ENCODE results near the gene PTPRK.
A peak's percentile ranks its signal among the peaks of the same experiment; 100 is the strongest.
"Not testable (repeated sequence)": the region's sequence is repeated elsewhere in the genome, so short reads cannot be mapped to it uniquely, and the experiment has no call there.

PTPRK gene

GRCh38 chr6:128007658-128008057 is 512.7 kb downstream of the PTPRK start:
- DNase-seq (ENCODE audit: low spot score) = no peak

GRCh38 chr6:128005009-128005408 is 515.4 kb downstream of the PTPRK start:
- no peak for DNase-seq (ENCODE audit: low spot score)

GRCh38 chr6:128000363-128000762 is 520.0 kb downstream of the PTPRK start:
- no peak for DNase-seq (ENCODE audit: low spot score)

- DNase-seq (ENCODE audit: low spot score) = no peak
These were observed 521.4 kb downstream of the PTPRK start for GRCh38 chr6:127998985-127999384.

GRCh38 chr6:127997496-127998164 is 522.8 kb downstream of the PTPRK start:
- DNase-seq (ENCODE audit: low spot score) = no peak

- DNase-seq (ENCODE audit: low spot score) = no peak
These were observed 523.5 kb downstream of the PTPRK start for GRCh38 chr6:127996925-127997324.

GRCh38 chr6:127992144-127992543 is 528.3 kb downstream of the PTPRK start:
- no peak for DNase-seq (ENCODE audit: low spot score)

- DNase-seq (ENCODE audit: low spot score) = no peak
These were observed 530.3 kb downstream of the PTPRK start for GRCh38 chr6:127990074-127990473.

- no peak for DNase-seq (ENCODE audit: low spot score)
These were observed 539.4 kb downstream of the PTPRK start for GRCh38 chr6:127980996-127981395.

- DNase-seq (ENCODE audit: low spot score) = not testable (repeated sequence)
These were observed 542.2 kb downstream of the PTPRK start for GRCh38 chr6:127978185-127978584.

- no peak for DNase-seq (ENCODE audit: low spot score)
These were observed 543.6 kb downstream of the PTPRK start for GRCh38 chr6:127976796-127977195.

GRCh38 chr6:127976111-127976510 is 544.3 kb downstream of the PTPRK start:
- DNase-seq (ENCODE audit: low spot score) = no peak

GRCh38 chr6:127972815-127973214 is 547.6 kb downstream of the PTPRK start:
- no peak for DNase-seq (ENCODE audit: low spot score)

- DNase-seq (ENCODE audit: low spot score) = peak; percentile 46
These were observed 548.4 kb downstream of the PTPRK start for GRCh38 chr6:127971945-127972391.

GRCh38 chr6:127971386-127971785 is 549.0 kb downstream of the PTPRK start:
- no peak for DNase-seq (ENCODE audit: low spot score)

- no peak for DNase-seq (ENCODE audit: low spot score)
These were observed 550.7 kb downstream of the PTPRK start for GRCh38 chr6:127969701-127970100.

- DNase-seq (ENCODE audit: low spot score) = no peak
These were observed 552.0 kb downstream of the PTPRK start for GRCh38 chr6:127968394-127968793.

- no peak for DNase-seq (ENCODE audit: low spot score)
These were observed 552.7 kb downstream of the PTPRK start for GRCh38 chr6:127967708-127968107.

- DNase-seq (ENCODE audit: low spot score) = no peak
These were observed 553.8 kb downstream of the PTPRK start for GRCh38 chr6:127966616-127967015.

GRCh38 chr6:127963495-127963894 is 556.9 kb downstream of the PTPRK start:
- no peak for DNase-seq (ENCODE audit: low spot score)

- DNase-seq (ENCODE audit: low spot score) = no peak
These were observed 560.5 kb downstream of the PTPRK start for GRCh38 chr6:127959869-127960268.

- no peak for DNase-seq (ENCODE audit: low spot score)
These were observed 563.4 kb downstream of the PTPRK start for GRCh38 chr6:127956956-127957355.

GRCh38 chr6:127956260-127956888 is 564.0 kb downstream of the PTPRK start:
- no peak for DNase-seq (ENCODE audit: low spot score)

- DNase-seq (ENCODE audit: low spot score) = no peak
These were observed 566.3 kb downstream of the PTPRK start for GRCh38 chr6:127954082-127954481.
